Lower lobe of right lung (tissue), 1 donor: ENCODE data around the gene ACAD11. TPM values are rescaled to one million over a fixed set of nuclear protein-coding genes. Genes with fewer than 3 reads are reported as not detected.

Experiments used
- total RNA-seq: library from RNA; stranded (reverse); fragmentation: NEBNext Ultra II Directional; extraction: Animal tissue kit (Norgen Biotek cat#: 25700); gene quantifications from one replicate; pipeline ENCODE4 v1.2.1, GENCODE V29; 2021
- donor health status: DM: no; HTN: yes; CAD: no; lungs with severe emphysema.

The ACAD11 gene
- total RNA-seq, 1 donor from 2014 or later: 17.7 TPM

Other genes with a start within 250 kb of the ACAD11 start
- gene DNAJC13, start 242.3 kb downstream of the ACAD11 start, total RNA-seq: 45.0 TPM
- gene ACKR4, start 62.5 kb downstream of the ACAD11 start, total RNA-seq: 8.5 TPM
- 27.2 TPM for gene UBA5, start 520 bp upstream of the ACAD11 start, total RNA-seq
- gene NPHP3, start 62.6 kb upstream of the ACAD11 start, total RNA-seq: 31.2 TPM